Transverse colon (tissue), 4 donors: Measurements from ENCODE around the gene RICTOR. TPM values are rescaled to one million over a fixed set of nuclear protein-coding genes. Genes with fewer than 3 reads are reported as not detected.

Experiments used
- DNase-seq: peaks from one replicate; pipeline ENCODE4 v3.0.0-alpha.2; 2019
- H3K27ac ChIP-seq, 4 donors: fragments of 200-600 bp; sonication (generic); 2 replicates each; pipeline ENCODE4 v1.5.1; 2016 to 2018; ENCODE audit warnings: inconsistent platforms in 4 of 4
- H3K27me3 ChIP-seq: fragments of 200-600 bp; sonication (generic); 2 replicates; pipeline ENCODE4 v1.5.1; 2017; ENCODE audit warnings: inconsistent platforms
- H3K36me3 ChIP-seq, 4 donors: fragments of 200-600 bp; sonication (generic); 2 replicates each; pipeline ENCODE4 v1.5.1; 2017 to 2019; ENCODE audit warnings: inconsistent platforms in 4 of 4
- H3K4me1 ChIP-seq, 4 donors: fragments of 200-600 bp; sonication (generic); 2 replicates each; pipeline ENCODE4 v1.5.1; 2017 to 2020; ENCODE audit warnings: inconsistent platforms in 4 of 4
- H3K4me3 ChIP-seq, 4 donors: fragments of 200-600 bp; sonication (generic); 1 replicate in 1 of 4; 2 replicates in 3 of 4; pipeline versions ENCODE4 v1.5.1 to v1.6.1; 2017 to 2019; ENCODE audit warnings: inconsistent platforms in 4 of 4
- H3K9me3 ChIP-seq, 2 donors: fragments of 200-600 bp; sonication (generic); 2 replicates each; pipeline ENCODE4 v1.5.1; 2017 to 2019; ENCODE audit warnings: inconsistent platforms in 2 of 2
- EP300 ChIP-seq: sonication (generic); formaldehyde crosslinking; IDR thresholded peaks from one replicate; pipeline ENCODE4 v1.6.1; 2017; ENCODE audit warnings: antibody characterized with exemption, low read depth
- POLR2A ChIP-seq: fragments of 450-650 bp; IDR thresholded peaks from one replicate; pipeline ENCODE4 v1.6.1; 2016; ENCODE audit warnings: antibody characterized with exemption, mild to moderate bottlenecking, moderate library complexity
- POLR2AphosphoS5 ChIP-seq, 3 donors: sonication (generic); formaldehyde crosslinking; IDR thresholded peaks; one replicate each; pipeline ENCODE4 v1.6.1; 2016; ENCODE audit warnings: antibody characterized with exemption in 3 of 3
- WGBS, 2 donors: methylation state at CpG; one replicate each; pipeline ENCODE4 v1.1.5; 2018; ENCODE audit warnings: low coverage in 1 of 2; 5-methylcytosine and 5-hydroxymethylcytosine counted together
- in situ Hi-C, 4 donors: fragments of 200-750 bp; cut with MboI; loops; one replicate each; pipeline versions ENCODE4 v1.15.0 to v1.15.1; 2017; ENCODE audit warnings: low sequenced_read_pairs in 3 of 4, low pct_ligation_motif_present in 1 of 4, low pct_unique_long_range_greater_than_20kb in 1 of 4
- intact Hi-C: fragments of 100-400 bp; cut with DNase I; formaldehyde crosslinking; loops from one replicate; pipeline ENCODE4 v1.15.1; 2023; ENCODE audit warnings: low total_unique reads
- small RNA-seq, 4 donors: library from RNA; depleted of rRNA; stranded (forward); fragments of <200 nt; gene quantifications; one replicate each; pipeline ENCODE3, GENCODE V24; 2016
- total RNA-seq, 4 donors: library from RNA; depleted of rRNA; stranded (reverse); fragments of >200 nt; gene quantifications; one replicate each; pipeline ENCODE4 v1.1.0, GENCODE V29; 2016
- TF ChIP-seq, protein P1 (sequence below), 5 experiments: fragments of 200-600 bp in 3 of 5; fragments of 450-650 bp in 2 of 5; sonication (generic) in 3 of 5; IDR thresholded peaks; 1 replicate in 2 of 5; 2 replicates in 3 of 5; pipeline ENCODE4 v1.5.1; 2016 to 2017; ENCODE audit warnings: antibody characterized with exemption in 5 of 5, inconsistent platforms in 3 of 5, mild to moderate bottlenecking in 2 of 5, moderate library complexity in 1 of 5

RICTOR gene
- total RNA-seq, 4 donors from 2014 or later = 20.7 to 44.8 (median 25.8) TPM

DNA sequence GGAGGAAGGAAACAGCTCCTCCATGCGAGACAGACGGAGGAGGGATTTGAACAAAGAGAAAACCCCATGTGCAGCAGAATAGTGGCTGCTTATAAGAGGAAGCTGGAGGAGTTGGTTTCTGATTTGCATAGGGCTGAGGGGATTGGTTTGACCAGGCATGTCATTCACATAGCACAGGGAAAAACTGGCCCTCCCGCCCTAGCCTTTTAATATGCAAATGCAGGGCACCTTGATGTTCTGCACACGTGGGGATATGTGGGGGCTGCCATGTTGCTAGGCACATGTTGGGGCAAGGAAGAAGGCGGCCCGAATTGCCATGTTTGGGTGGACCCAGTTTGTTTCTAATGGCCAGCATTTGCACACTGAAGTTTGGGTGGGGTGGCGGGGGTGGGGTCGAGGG is 186.2 kb downstream of the RICTOR start:
- TF ChIP-seq, protein P1, sequence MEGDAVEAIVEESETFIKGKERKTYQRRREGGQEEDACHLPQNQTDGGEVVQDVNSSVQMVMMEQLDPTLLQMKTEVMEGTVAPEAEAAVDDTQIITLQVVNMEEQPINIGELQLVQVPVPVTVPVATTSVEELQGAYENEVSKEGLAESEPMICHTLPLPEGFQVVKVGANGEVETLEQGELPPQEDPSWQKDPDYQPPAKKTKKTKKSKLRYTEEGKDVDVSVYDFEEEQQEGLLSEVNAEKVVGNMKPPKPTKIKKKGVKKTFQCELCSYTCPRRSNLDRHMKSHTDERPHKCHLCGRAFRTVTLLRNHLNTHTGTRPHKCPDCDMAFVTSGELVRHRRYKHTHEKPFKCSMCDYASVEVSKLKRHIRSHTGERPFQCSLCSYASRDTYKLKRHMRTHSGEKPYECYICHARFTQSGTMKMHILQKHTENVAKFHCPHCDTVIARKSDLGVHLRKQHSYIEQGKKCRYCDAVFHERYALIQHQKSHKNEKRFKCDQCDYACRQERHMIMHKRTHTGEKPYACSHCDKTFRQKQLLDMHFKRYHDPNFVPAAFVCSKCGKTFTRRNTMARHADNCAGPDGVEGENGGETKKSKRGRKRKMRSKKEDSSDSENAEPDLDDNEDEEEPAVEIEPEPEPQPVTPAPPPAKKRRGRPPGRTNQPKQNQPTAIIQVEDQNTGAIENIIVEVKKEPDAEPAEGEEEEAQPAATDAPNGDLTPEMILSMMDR (IDR thresholded peaks at IDR 0.05) = no peak
- TF ChIP-seq EP300 (no peak), POLR2AphosphoS5 (IDR thresholded peaks at IDR 0.05) (no peak), POLR2A (no peak)
- Histone ChIP-seq H3K36me3 (no peaks in the 10 kb centered on the region), H3K4me1 (no peaks in the 10 kb centered on the region), H3K9me3 (no peaks in the 10 kb centered on the region), H3K27ac (no peak overlapping the region), H3K4me3 (no peak overlapping the region), H3K27me3 (no peaks in the 10 kb centered on the region)
- in situ Hi-C loops (no loop called here), intact Hi-C loops (no loop called here)
- no peak for DNase-seq
- 45 to 59% methylated on average over 6 to 8 of the region's 8 CpGs for WGBS, 2 donors

Small RNA genes within 50 kb of the gene (small RNA-seq; reads per million reads assigned to genes)
- gene AIG1P1 = 0 reads per million in 4 donors

Other genes starting within 250 kb of the RICTOR start
- 10 to 100 TPM in 3 of 4 donors, 1 to 10 TPM in 1; 6.3 to 16.5 (median 11.7) TPM for gene OSMR, start 228.4 kb downstream of the RICTOR start, total RNA-seq
- gene FYB1, start 145.2 kb upstream of the RICTOR start, total RNA-seq = 10 to 100 TPM in 2 of 4 donors, 1 to 10 TPM in 2; 6.4 to 38.5 (median 17.5) TPM